ENCODE results near the gene EIF1AY. TPM values are rescaled to one million over a fixed set of nuclear protein-coding genes. Genes with fewer than 3 reads are reported as not detected.

The EIF1AY gene
- total and polyA plus RNA-seq, 2 donors (not counting 3 experiments of a cell fraction or from before 2014, with no cell fraction given) = 7.2 to 36.0 TPM

DNA sequence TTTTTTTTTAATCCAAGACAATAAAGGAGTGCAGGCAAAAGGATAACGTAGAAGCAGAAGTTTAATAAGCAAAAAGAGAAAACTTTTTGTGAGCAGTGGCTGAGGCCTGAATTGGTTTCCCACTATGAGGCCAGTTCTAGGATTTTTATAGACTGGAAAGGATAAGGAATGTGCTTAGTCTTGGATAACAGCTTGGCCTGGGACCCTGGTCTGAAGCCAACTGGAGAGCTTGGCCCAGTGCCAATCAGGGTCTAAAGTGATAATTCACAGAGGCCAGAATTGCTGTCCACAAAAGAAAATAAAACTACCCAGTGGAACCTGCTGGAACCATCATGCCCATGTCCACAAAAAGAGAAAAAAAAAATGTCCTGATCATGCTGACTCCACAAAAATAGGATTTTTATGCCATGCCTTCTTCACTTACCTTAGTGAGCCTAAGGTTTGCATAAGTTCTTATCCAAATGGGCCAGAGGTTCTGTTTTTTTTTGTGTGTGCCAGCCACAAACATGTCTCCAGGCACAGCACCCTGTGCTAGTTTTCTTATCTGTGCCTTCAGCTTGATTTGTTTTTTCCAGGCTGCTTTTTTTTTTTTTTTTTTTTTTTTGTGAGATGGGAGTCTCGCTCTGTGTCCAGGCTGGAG is 15.6 kb upstream of the EIF1AY start:
- no peak overlapping the region for H3K9ac ChIP-seq (replicated peaks; ENCODE audit: extremely low read depth, insufficient read depth, low read length)
- DNase-seq (ENCODE audit: low read depth, low spot score) (peak; percentile 1), FAIRE-seq (no peak)
- no peaks in the 10 kb centered on the region for H3K9me3 ChIP-seq (replicated peaks; ENCODE audit: control insufficient read depth, insufficient read depth, low read length)
- H3K79me2 ChIP-seq (ENCODE audit: control insufficient read depth, insufficient read depth, low read length) = no peaks in the 10 kb centered on the region
- no peaks in the 10 kb centered on the region for H3K4me1 ChIP-seq (ENCODE audit: control insufficient read depth, extremely low read depth, insufficient read depth, low read length)
- intact Hi-C loops (cut with micrococcal nuclease) = no loop called here
- ChIA-PET CTCF (no interaction called here), POLR2A (interaction anchor here (0.6 kb wide), 1 partner anchor 880 kb away, joined by 4 read pairs; no protein-coding TSS in a partner anchor)
- H3K27ac ChIP-seq (ENCODE audit: insufficient read depth, low read depth, low read length) = no peak overlapping the region
- no TSS peak for BruUV-seq (replicated peaks)
- no peaks in the 10 kb centered on the region for H3K36me3 ChIP-seq (ENCODE audit: control insufficient read depth in 2 of 2, extremely low read depth in 1 of 2, insufficient read depth in 2 of 2, low read length in 2 of 2)
- TF ChIP-seq POLR2AphosphoS5 (IDR thresholded peaks at IDR 0.05; ENCODE audit: insufficient read depth, low read depth, low read length) (no peak), GATA2 (IDR thresholded peaks at IDR 0.05; ENCODE audit: insufficient read depth, insufficient read length, low read depth, low read length) (no peak), POLR2A (IDR thresholded peaks at IDR 0.05; ENCODE audit: low read depth, low read length) (no peak), FOS (IDR thresholded peaks at IDR 0.05; ENCODE audit: borderline replicate concordance, insufficient read depth, low read length) (no peak), JUN (IDR thresholded peaks at IDR 0.05; ENCODE audit: borderline replicate concordance, insufficient read depth, insufficient read length, low read depth) (no peak), EZH2 (IDR thresholded peaks at IDR 0.05; ENCODE audit: borderline replicate concordance, low read depth, low read length, severe bottlenecking) (no peak), MYC (IDR thresholded peaks at IDR 0.05; ENCODE audit: low read depth, low read length) (no peak)
- TF ChIP-seq, protein P1, sequence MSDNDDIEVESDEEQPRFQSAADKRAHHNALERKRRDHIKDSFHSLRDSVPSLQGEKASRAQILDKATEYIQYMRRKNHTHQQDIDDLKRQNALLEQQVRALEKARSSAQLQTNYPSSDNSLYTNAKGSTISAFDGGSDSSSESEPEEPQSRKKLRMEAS (IDR thresholded peaks at IDR 0.05; ENCODE audit: insufficient read depth, insufficient read length) = no peak
- TF ChIP-seq, protein P2, sequence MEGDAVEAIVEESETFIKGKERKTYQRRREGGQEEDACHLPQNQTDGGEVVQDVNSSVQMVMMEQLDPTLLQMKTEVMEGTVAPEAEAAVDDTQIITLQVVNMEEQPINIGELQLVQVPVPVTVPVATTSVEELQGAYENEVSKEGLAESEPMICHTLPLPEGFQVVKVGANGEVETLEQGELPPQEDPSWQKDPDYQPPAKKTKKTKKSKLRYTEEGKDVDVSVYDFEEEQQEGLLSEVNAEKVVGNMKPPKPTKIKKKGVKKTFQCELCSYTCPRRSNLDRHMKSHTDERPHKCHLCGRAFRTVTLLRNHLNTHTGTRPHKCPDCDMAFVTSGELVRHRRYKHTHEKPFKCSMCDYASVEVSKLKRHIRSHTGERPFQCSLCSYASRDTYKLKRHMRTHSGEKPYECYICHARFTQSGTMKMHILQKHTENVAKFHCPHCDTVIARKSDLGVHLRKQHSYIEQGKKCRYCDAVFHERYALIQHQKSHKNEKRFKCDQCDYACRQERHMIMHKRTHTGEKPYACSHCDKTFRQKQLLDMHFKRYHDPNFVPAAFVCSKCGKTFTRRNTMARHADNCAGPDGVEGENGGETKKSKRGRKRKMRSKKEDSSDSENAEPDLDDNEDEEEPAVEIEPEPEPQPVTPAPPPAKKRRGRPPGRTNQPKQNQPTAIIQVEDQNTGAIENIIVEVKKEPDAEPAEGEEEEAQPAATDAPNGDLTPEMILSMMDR (IDR thresholded peaks at IDR 0.05; ENCODE audit: extremely low read depth in 1 of 2, insufficient read depth in 1 of 2, low read depth in 1 of 2, low read length in 2 of 2) = no peak
- no peaks in the 10 kb centered on the region for H3K9me1 ChIP-seq (replicated peaks; ENCODE audit: control insufficient read depth, extremely low read depth, insufficient read depth, low read length)
- no peak overlapping the region for H2AFZ ChIP-seq (ENCODE audit: low read depth, low read length)
- no peaks in the 10 kb centered on the region for H3K27me3 ChIP-seq (ENCODE audit: control insufficient read depth in 2 of 2, insufficient read depth in 2 of 2, low read length in 2 of 2)
- no peak overlapping the region for H3K4me2 ChIP-seq (ENCODE audit: insufficient read depth, low read length)
- no peaks in the 10 kb centered on the region for H4K20me1 ChIP-seq (replicated peaks; ENCODE audit: control insufficient read depth, extremely low read depth, insufficient read depth, low read length)
- dilution Hi-C loops (cut with MboI; ENCODE audit: extremely low pct_ligation_motif_present, low sequenced_read_pairs) = no loop called here
- H3K4me3 ChIP-seq (replicated peaks in 1 of 3; ENCODE audit: insufficient read depth in 1 of 3, low read depth in 1 of 3, low read length in 3 of 3) = no peak overlapping the region
